Right forelimb (tissue), 1 donor: ENCODE data around the gene CIROP.
A peak's percentile ranks its signal among the peaks of the same experiment; 100 is the strongest.

Experiments used
- DNase-seq: peaks from one replicate; pipeline ENCODE4 v3.0.0-alpha.2; 2018

Gene CIROP

DNA sequence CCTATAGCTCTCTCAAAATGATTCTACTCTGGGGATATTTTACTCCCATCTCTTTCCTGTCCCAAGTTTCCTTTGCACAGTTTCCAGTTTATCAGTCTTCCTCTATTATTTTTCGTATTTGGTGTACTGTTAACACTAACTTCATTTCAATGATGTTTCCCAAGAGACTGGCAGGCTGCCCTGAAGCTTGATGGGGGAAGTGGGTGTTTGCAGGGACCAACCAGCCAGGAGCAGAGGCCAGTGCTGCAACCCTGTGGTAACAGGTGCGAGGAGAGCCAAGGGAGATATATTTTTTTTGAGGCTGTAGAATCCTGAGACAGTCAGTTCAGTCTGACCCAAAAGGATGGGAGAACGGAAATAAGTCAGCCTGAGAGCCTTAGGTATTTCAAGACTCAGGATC lies 26.1 kb upstream of the CIROP start:
- DNase-seq: no peak

DNA sequence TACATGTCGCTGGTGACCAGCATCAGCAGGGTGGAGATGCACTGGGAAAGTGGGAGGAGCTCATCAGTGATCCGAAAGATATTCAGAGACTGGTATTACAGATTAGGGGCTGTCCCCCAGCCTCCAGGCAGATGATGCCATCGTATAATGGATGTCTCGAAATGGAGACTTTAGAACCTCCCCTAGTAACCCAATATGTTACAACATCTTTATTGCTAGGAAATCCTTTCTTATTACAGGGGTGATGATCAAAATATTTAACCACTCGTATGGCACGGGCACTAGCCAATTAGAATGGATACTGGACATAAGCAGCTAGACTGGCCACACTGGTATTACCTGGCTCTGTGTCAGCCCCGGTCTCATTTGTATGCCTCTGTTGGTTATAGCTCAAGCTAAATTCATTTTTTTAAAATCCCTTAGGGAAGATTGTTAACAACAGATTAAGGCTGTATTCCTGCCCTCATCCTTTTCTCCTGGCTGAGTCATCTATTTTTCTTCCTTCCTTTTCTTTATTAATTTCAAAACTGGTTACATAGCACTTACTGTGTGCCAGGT lies 25.0 kb upstream of the CIROP start:
- no peak for DNase-seq

DNA sequence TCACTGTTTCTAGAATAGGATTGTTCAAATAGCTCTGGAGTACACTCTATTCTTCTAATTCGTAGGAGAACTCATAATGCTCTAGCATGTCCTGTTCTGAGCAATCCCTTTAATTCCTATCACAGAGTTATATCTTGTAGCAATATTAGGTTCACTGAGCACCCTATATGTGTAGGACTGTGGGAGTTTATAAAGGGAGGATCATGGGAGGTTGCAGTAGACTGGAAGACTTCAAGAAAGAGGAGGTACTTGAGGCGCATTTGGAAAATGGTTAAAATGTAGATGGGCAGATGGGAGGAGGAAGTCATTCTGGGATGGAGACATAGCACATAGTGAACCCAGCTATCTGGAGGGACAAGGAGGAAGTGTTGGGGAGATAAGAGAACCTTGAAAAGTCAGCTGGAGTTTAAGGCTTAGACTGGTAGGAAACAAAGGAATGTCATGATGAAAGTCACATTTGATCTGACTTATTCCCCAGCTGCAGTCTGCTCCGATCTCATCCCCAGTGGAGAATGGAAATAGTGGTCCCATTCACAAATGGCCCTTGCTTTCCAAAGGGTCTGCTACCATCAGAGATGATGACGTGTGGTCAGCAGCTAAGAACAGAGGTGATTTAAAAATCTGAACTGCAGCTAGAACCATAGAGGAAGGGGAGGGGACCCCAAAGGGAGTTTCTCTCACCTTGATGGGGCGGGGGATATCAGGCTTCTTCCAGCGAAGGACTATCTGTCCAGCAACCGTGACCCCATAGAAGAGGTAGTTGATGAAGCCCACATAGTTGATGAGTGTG lies 24.4 kb upstream of the CIROP start:
- DNase-seq: no peak

DNA sequence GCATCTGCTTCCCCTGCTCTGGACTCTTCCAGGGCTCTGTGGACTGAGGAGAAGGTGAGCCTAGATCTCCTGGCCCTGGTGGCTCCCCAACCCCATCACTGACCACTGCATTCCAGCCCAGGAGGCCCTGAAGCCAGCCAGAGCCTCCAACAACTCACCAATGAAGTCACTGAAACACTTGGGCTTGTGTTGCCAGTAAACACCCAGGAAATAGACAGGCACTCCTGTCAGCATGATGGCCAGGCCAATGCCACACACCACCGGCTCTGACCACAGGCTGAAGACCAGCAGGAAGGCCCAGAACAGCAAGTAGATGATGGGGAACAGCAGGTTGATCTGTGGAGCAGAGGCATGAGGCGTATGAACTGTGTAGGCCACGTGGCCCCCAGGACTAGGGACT lies 23.1 kb upstream of the CIROP start:
- no peak for DNase-seq

DNA sequence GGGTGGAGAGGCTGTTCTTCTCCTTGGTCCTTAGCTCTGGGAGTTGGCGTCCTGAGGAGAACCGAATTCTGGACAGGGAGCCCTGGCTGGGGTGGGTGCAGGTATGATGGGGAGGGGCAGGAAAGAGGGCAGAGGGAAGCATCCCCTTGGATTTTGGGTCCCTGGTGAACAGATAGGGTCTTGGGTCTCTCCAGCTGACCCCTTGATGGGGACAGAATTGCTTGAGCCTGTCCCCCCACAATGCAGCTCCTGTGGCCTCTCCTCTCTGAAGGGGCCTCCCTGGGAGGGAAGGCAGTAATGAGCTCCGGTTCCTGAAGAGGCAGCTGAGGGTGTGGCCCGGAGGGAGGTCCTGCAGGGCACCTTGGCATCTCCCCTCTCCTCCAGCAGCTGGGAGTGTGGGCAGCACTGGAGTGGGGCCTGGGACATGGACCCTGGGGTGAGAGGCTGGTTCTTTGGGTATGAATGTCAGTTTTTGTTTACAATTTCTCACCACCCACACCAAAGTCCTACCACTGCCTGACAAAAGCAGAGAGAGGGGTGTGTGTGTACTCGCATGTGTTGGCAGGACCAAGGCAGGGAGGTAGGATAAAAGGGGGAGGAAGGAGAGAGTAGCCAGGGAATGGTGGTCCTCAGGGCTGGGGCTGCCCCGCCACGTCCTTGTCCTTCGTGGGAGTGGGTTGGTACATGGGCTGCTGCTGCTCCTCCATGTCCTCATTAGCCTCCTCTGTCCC lies 21.9 kb upstream of the CIROP start:
- no peak for DNase-seq

DNA sequence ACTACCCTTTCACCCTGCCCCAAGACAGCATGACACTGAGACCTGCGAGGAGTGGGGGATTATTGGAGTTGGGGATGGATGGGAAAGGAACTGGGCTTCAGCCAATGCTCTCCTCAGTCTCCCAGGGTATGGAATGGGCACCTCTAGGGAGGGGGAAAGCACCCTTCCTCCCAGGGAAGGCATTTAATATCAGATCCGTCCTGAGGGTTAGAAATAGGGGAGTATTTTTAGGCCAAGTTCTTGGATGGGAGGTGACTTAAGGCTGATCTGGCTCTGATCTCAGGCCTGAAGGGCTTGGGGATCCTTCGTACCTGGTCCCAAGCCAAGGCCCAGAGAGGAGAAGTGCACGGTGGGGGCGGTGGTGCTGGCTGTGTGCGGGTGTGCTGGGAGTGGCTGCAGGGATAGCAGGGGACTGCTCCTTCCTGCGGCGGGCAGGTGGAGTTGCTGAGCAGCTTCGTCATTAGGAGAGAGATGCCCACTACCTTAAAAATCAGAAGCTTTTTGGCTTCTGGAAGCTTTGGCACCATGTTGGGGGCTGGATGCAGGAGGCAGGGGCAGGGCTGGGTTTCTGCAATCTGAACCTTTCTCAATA lies 21.2 kb upstream of the CIROP start:
- no peak for DNase-seq

DNA sequence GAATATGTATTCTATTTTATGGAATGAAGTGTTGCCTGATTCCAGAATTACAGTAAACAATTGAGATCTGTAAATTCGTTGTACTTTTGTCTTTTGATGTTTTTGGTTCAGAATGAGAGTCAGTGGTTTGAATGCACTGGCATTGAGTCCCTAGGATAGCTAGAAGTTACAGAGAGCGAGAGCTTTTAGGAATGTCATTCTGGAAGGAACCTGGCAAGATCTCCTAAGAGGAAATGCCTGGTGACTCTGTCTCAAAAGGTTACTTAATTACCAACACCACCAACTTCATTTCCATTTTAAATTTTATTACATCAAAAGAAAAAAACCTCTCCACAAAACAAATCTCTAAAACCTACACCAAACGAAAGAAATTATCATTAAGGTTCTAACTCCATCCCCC lies 20.2 kb upstream of the CIROP start:
- no peak for DNase-seq

DNA sequence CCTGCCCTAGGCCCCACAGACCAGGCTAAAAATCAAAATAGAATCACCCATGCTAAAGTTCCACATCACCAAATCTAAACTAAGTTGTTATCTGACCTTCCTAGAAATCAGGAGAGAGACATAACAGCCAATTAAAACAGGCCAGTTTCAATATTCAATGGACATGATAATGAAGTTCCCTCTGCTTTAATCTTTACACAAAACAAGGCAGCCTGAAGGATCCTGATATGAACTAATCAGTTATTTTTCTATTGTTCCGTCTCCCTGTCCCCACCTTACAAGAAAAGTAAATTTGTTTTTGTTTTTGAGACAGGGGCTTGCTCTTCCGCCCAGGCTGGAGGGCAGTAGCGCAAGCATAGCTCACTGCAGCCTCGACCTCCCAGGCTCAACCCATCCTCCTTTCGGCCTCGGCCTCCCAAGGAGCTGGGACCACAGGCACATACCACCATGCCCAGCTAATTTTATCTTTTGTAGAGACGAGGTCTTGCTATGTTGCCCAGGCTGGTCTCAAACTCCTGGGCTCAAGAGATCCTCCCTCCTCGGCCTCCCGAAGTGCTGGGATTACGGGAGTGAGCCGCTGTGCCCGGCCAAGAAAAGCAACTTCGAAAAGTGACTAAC lies 19.7 kb upstream of the CIROP start:
- DNase-seq: no peak

DNA sequence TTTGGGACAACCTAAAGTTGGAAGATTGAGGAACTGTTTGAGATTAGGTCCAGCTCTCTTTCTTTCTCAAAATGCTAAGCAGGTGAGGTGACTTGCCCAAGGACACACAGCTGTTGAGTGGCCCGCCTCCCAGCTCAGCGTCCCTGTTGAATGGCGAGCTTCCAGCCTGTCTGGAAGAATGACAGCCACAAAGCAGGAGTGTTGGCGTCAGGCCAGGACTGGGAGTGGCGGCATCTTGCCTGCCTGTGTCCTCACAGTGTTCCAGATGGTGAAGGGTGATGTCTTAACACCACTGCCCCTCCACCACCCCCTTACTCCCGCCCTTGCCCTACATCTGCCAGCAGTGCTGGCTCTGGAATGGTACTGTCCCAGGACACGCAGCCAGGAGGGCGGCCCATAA lies 18.6 kb upstream of the CIROP start:
- DNase-seq: no peak

DNA sequence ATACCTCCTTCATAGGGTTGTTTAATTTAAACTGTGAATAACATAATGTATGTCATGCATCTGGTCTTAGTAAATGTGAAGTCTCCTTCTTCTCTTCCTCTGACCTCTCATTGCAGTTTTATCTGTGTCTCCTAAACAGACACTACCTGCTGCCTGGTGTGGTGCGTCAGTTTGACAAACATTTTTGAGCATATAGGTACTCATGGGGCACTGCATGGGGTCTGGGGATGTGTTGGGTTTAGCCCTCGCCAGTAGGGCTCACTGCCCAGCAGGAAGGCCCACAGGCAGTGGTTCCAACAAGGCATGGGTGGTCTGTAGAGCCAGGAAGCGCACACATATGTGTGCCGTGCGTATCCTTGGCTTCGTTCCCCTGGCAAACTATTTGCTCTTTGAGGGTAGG lies 17.3 kb upstream of the CIROP start:
- DNase-seq: no peak

DNA sequence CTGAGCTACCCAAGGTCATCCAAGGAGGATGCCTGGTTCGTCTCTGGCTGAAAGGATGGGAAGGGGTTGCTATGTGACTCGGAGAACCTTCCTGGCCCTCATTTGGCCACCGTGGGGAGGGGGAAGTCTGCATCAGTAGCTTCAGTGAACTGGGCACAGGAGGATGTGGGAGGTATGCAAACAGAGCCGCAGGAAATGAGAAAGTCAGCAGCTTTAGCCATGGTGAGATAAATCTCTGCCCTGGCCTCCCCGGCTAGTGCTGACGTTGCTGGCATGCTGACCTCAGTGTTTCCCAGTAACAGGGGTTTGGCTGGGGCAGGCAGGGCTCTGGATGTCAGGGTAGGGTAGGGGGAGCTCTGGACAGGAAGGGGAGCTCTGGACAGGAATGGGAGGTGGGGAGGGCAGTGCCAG lies 16.6 kb upstream of the CIROP start:
- no peak for DNase-seq

DNA sequence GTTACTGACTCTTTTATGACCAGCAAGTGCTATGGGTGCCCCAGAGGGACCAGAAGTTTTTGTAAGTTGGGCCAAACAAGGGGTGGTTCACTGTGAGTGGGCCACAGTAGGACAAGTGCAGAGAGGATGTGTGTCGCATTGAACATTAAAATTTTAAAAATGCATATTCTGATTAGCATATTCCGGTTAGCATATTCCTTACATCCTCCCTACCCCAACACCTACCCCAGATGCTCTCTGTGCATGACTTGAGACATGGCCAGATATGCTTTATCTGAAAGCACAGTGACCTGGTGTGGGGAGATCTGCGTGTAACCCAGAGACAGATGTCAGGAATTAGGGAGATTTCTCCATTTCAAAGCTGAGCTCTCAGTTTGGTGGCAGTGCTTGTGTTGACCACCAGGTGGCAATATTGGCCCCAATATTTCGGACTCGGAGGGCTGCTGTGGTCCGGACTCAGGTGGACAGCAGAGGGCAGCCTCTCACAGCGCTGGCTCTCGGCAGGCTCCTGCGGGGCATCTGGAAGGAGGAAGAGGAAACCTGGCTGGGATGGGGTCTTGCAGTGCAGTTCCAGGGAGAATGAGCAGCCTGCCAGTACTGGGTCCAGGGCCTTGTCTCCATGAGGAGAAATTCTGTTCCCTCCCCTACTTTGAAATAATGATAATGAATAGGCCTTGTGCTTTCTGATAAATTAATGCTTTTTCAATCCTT lies 15.9 kb upstream of the CIROP start:
- DNase-seq: peak; percentile 92

DNA sequence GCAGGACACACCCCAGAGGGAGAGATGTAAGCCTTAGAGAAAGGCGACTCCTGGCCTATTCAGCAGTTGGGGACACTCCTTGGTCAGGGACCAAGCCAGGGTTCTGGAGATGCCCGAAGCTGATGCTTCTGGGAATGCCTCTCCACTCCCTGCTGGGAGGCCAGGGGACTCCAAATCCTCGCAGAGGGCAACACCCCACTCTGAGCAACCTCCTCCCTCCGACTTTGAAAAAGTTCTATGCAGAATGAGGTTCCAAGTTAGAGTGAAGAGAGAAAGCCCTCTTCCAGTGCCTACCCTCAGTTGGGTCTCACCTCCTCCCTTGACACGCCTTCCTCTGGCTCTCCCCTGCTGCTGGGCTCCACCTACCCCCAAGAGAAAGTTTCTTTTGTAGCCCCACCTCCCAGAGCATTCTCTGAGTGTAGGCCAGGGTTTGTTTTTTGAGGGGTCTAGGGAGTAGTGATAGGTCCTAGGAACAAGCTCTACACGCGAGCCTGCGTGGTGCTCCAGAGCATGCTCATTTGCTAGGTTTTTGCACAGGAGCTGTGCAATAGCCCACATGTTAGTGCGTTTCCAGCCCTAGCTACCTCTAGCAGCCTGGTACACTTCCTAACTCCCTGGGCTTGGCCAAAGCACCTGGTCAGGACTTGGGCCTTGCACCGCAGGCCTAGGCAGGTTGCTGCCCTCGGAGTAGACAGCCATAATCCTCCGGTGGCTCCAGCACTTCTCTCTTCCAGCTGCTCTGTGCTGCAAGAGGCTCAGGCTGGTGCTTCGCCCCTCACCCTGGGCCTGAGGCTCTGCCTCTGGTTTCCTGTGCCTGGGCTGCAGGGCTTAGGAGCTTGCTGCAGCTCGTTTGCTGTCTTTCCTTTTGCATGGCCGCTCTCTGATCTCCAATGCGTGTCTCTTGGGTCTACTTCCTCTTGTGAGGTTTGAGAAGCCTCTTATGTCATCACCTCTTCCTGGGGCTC lies 14.9 kb upstream of the CIROP start:
- no peak for DNase-seq

DNA sequence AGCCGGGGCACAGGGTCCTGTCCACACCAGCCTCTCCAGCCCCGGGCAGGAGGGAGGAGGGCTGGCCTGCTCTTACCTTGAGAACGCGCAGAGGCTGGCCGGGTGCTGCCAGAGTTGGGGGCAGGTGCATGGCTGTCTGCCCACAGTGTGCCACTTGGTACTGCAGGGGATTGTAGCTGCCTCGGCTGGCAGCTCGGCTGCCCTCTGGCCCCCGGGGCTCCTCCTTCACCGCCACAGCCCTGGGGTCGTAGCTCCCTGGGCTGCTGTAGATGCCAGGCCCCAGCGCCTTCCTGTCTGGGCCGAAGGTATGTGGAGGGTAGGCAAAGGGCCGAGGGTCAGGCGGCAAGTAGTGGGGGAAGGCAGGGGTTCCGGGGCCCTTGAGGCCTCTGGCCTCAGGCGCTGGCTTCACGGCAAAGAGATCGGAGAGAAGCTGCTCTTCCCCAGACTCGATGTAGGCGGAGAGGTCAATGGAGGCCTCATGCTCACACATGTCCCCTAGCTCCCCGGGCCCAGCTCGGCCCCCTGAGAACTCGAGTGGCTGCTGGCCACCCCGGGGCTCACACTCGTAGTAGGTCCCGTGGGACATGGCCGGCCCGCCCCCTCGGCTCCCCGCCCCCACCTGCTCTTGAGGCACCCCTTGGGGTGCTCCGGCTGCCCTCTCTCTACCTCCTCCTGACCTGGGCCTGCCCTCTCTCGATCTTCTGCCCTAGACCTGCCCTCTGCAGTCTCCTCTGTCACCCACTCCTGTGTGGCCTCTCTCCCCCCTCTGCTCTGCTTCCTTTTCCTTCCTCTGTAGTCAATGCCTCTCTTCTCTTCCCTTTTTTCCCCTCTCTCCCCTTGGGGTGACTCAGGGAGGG lies 13.9 kb upstream of the CIROP start, which contains the start of gene CEBPE:
Gene CEBPE (minus strand): TSS at position 750 of the 857 bp plus-strand sequence. CDS start 164 bp downstream, at position 586.
- DNase-seq: no peak

DNA sequence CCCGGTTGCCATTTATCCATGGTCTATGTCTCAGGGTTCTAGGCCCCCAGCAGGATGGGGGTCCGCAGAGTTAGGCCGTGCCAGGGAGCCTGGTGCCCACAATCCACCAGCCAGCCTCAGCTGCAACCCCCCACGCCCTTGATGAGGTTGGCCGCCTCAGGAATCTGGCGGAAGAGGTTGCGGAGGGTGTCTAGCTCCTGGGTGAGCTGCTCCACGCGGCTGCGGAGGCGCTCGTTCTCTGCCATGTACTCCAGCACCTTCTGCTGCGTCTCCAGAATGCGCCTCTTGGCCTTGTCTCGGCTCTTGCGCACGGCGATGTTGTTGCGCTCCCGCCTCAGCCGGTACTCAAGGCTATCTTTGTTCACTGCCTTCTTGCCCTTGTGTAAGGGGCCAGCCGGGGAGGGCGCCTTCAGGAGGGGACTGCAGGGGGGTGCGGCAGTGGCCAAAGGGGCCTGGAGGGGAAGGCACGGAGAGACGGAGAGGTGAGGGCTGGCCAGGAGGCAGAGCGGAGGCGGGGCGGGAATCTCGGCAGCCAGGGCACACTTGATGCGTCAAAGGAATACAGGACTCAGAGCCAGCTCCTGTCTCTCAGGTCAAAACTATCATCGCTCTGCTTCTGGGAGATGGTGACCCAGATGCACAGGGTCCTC lies 12.7 kb upstream of the CIROP start:
- DNase-seq: no peak

DNA sequence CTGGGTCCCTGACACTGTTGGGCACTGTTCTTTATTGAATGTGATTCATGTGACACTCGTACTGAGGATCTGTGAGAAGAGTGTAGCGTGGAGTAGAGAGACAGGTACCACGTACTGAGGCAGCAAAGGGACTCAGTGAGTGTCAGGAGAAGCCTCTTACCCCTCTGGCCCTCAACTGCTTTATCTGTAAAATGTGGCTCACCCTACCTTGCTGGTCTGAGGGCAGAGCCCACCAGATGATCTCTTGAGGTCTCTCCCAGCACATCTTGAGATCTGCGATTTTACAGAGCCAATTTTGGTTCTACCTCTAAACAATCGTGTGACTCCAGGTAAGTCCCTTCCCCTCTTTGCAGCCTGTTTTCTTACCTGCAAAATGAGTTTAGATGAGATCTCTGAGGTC lies 11.1 kb upstream of the CIROP start:
- no peak for DNase-seq

DNA sequence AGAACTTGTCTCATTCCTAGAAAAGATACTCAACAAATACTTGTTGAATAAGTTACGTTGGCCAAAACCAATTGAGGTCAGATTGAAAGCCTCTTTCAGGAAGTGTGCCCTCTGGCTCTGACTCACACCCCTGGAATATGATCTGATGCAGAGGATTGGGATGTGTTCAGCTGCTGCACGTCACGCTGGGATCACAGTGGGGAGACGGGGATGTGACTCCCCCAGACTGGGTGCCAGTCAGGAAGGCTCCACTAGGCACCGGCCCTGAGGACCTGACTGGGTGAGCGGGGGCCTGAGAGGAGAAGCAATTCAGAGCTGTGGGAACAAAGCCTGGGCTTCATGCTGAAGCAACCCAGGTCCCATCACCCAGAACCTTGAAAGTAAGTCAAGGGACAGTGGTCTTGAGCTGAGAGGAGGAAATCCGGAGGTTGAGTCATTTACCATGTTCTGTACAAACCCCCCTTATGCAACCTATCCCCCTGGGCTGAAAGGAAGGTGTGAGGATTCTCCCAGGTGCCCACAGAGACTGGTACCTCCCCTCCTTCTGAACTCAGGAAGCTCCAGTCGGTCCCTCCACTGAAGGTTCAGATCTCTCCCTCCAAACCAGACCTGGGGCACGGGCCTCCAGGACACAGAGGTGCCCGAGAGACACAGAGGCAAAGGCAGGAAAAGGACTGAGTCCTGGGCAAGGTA lies 10.4 kb upstream of the CIROP start:
- DNase-seq: no peak

DNA sequence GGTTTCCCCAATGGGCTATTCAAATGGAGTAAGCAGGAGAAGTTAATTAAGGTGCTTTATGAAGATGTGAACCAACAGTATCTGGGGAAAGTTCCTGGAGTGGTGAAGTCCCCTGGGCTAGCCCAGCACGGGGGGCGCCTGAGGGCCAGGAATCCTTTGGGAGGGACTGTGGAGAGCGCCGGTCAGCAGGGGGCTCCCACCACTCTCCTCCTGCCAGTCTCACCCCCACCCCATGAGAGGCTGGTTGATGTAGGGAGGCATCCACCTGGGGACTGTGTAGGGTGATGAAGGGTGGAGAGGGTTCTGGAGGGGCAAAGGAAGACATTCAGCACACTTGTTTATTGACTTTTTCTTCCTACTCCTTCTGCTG lies 9.9 kb upstream of the CIROP start:
- DNase-seq: no peak

DNA sequence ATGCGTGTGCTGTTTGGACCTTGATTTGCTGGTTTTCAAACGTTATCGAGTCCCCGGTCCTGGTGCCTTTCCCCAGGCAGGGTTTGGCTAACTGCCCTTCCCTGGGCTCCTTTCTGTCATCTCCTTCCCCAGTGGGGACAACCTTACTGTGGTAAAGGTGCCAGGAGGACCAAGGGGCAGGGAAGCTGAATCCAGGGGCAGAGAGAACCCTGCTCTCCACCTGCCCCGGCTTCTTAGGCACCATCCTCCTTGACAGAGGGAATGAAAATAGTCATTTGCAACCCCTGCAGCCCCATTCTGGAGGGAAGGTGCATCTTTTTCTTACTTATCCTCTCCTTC lies 9.3 kb upstream of the CIROP start:
- DNase-seq: no peak
